Natural killer cell (primary cell): ENCODE data around the gene ERC1. TPM values are rescaled to one million over a fixed set of nuclear protein-coding genes. Genes with fewer than 3 reads are reported as not detected.

Experiments
- ATAC-seq, 3 donors: fragments of 150-1000 bp in 2 of 3; fragments of 200-7000 bp in 1 of 3; cut with Tn5 transposase; 1 replicate in 1 of 3; 2 replicates in 2 of 3; pipeline ENCODE4 v1.10.0; 2021; ENCODE audit warnings: mild to moderate bottlenecking in 2 of 3, moderate library complexity in 2 of 3
- DNase-seq, 2 donors: peaks; one replicate each; pipeline versions ENCODE4 v3.0.0 to v3.0.0-alpha.2; 2013 to 2021; ENCODE audit warnings: mixed read lengths in 1 of 2
- H3K27ac ChIP-seq: one replicate; pipeline ENCODE4 v1.5.1; 2013; ENCODE audit warnings: mild to moderate bottlenecking, low read length
- H3K27me3 ChIP-seq: one replicate; pipeline ENCODE4 v1.6.1; 2013; ENCODE audit warnings: low read length; ENCODE audit not compliant: control insufficient read depth, insufficient read depth
- H3K36me3 ChIP-seq: one replicate; pipeline ENCODE4 v1.6.1; 2013; ENCODE audit warnings: low read length; ENCODE audit not compliant: control insufficient read depth, insufficient read depth
- H3K4me1 ChIP-seq: one replicate; pipeline ENCODE4 v1.6.1; 2013; ENCODE audit warnings: low read length; ENCODE audit not compliant: control insufficient read depth, insufficient read depth
- H3K4me3 ChIP-seq: one replicate; pipeline ENCODE4 v1.5.1; 2013; ENCODE audit warnings: low read length
- H3K9me3 ChIP-seq: one replicate; pipeline ENCODE4 v1.6.1; 2013; ENCODE audit warnings: low read length; ENCODE audit not compliant: control insufficient read depth, insufficient read depth
- H3K27ac Mint-ChIP-seq, 2 donors: one replicate each; pipeline ENCODE4 v1.8.0; 2022; ENCODE audit warnings: mild to moderate bottlenecking in 2 of 2, mixed read lengths in 2 of 2, moderate library complexity in 1 of 2
- H3K27me3 Mint-ChIP-seq, 2 donors: one replicate each; pipeline ENCODE4 v1.8.0; 2022; ENCODE audit warnings: low read depth in 2 of 2, mixed read lengths in 2 of 2
- H3K36me3 Mint-ChIP-seq: one replicate; pipeline ENCODE4 v1.8.0; 2022; ENCODE audit warnings: mixed read lengths
- H3K4me1 Mint-ChIP-seq, 2 donors: one replicate each; pipeline ENCODE4 v1.8.0; 2022; ENCODE audit warnings: mixed read lengths in 2 of 2
- H3K4me3 Mint-ChIP-seq: one replicate; pipeline ENCODE4 v1.8.0; 2022; ENCODE audit warnings: mild to moderate bottlenecking, moderate library complexity, mixed read lengths
- H3K9me3 Mint-ChIP-seq, 2 donors: one replicate each; pipeline ENCODE4 v1.8.0; 2022; ENCODE audit warnings: mixed read lengths in 2 of 2
- WGBS: methylation state at CpG from one replicate; pipeline ENCODE4 v1.1.7; 2013; ENCODE audit warnings: missing lambda C conversion rate; ENCODE audit not compliant: insufficient coverage; 5-methylcytosine and 5-hydroxymethylcytosine counted together
- intact Hi-C: fragments of 100-400 bp; cut with micrococcal nuclease; formaldehyde crosslinking; loops from one replicate; pipeline ENCODE4 v1.14.2; 2022
- total RNA-seq, 4 donors: library from RNA; stranded (reverse); fragments of 120-200 nt in 1 of 4; gene quantifications; one replicate each; pipeline versions ENCODE4 v1.2.3 to v1.2.4, GENCODE V29; 2013 to 2022
- TF ChIP-seq, protein P1 (sequence below): fragments of 200-600 bp; IDR thresholded peaks from one replicate; pipeline ENCODE4 v1.8.0; 2022; ENCODE audit warnings: antibody characterized with exemption

ERC1 gene
- total RNA-seq, 3 donors from 2014 or later (not counting 1 experiment from before 2014, with no cell fraction given): 43.5 to 54.0 (median 44.9) TPM

DNA sequence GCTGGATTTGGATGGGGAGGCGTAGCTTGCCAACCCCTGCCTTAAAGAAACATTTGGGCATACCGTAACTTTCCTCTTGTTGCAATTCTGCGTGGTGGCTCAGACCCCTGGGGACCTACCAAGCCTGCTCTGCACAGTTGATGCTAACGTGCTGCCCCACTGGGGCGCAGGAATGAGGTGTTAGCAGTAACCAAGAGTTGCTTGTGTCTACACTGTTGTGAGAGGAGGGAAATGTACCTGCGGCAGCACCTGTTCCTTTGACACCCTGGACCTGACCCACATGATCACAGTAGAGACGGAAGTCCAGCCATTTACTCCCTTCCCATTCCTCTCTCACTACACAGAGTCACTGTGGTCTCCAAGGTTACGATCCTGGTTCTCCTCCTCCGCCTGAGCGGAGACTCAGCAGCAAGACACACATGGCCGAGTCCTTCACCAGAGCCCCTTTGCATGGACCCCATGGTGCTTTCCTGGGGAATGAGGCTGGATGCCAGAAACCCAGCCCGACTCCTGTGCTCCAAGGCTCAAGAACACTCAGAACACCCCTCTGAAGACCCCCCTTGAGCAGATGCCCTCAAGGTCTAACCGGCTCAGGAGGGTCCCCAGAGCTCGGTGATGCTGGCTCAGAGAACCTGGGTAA is 518.5 kb downstream of the ERC1 start:
- peaks cover 2% of the 10 kb centered on the region for H3K4me1 ChIP-seq
- ATAC-seq (no peak), DNase-seq (no peak)
- H3K9me3 ChIP-seq: no peaks in the 10 kb centered on the region
- Mint-ChIP-seq H3K4me3 (no peak overlapping the region), H3K27me3 (peaks cover 31 to 43% of the 10 kb centered on the region in 2 donors), H3K9me3 (no peaks in the 10 kb centered on the region), H3K27ac (no peak overlapping the region), H3K4me1 (peaks cover 7 to 10% of the 10 kb centered on the region in 2 donors), H3K36me3 (no peaks in the 10 kb centered on the region)
- TF ChIP-seq, protein P1, sequence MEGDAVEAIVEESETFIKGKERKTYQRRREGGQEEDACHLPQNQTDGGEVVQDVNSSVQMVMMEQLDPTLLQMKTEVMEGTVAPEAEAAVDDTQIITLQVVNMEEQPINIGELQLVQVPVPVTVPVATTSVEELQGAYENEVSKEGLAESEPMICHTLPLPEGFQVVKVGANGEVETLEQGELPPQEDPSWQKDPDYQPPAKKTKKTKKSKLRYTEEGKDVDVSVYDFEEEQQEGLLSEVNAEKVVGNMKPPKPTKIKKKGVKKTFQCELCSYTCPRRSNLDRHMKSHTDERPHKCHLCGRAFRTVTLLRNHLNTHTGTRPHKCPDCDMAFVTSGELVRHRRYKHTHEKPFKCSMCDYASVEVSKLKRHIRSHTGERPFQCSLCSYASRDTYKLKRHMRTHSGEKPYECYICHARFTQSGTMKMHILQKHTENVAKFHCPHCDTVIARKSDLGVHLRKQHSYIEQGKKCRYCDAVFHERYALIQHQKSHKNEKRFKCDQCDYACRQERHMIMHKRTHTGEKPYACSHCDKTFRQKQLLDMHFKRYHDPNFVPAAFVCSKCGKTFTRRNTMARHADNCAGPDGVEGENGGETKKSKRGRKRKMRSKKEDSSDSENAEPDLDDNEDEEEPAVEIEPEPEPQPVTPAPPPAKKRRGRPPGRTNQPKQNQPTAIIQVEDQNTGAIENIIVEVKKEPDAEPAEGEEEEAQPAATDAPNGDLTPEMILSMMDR: no peak
- no peak overlapping the region for H3K4me3 ChIP-seq
- no peaks in the 10 kb centered on the region for H3K27me3 ChIP-seq
- intact Hi-C loops: no loop called here
- 83% methylated on average over 14 of the region's 14 CpGs for WGBS
- H3K27ac ChIP-seq: no peak overlapping the region
- no peaks in the 10 kb centered on the region for H3K36me3 ChIP-seq

DNA sequence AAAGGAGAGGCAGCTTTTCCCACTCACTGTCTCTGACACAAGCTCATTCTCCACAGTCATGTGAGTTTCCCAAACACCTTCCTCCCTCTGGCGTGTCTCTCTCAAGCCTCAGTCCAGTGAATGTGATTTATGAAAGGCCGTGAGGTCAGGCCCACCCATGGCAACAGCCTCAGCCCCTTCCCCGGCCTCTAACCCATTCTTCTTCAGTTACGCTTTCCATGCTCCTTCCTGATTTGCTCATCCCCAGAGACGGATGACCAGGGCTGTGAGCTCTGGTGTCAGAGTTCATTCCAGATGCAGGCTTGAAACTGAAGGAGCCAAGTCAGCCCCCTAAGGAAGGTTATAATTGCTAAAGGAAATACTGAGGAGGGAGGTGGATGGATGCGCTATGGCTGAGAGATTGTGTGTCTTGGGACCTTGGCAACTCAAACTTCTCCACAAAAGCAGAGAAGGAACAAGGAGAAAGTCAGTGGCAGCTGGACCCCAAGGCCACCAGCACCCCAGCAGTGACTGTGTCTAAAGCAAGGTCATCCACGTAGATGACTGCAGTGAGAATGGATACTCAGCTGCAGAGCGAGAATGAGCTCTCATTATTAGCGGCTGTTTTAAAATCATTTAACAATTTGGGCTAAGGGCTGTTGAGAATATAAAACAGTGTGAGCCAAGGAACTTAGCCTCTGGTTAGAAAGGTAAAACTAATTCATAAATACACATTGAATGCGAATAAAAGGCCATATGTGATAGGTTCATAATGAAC is 519.2 kb downstream of the ERC1 start:
- Histone ChIP-seq H3K27ac (no peak overlapping the region), H3K9me3 (no peaks in the 10 kb centered on the region), H3K36me3 (no peaks in the 10 kb centered on the region), H3K27me3 (no peaks in the 10 kb centered on the region), H3K4me1 (no peaks in the 10 kb centered on the region), H3K4me3 (no peak overlapping the region)
- H3K9me3 Mint-ChIP-seq: no peaks in the 10 kb centered on the region
- peaks cover 29 to 42% of the 10 kb centered on the region in 2 donors for H3K27me3 Mint-ChIP-seq
- intact Hi-C loops: no loop called here
- no peak overlapping the region for H3K27ac Mint-ChIP-seq
- TF ChIP-seq, protein P1: no peak
- ATAC-seq (no peak), DNase-seq (no peak)
- 77% methylated on average over 9 of the region's 10 CpGs for WGBS
- no peak overlapping the region for H3K4me3 Mint-ChIP-seq
- peaks cover 0 to 5% of the 10 kb centered on the region in 2 donors for H3K4me1 Mint-ChIP-seq
- H3K36me3 Mint-ChIP-seq: no peaks in the 10 kb centered on the region

GRCh38 chr12:1515010-1515409 is 524.0 kb downstream of the ERC1 start:
- intact Hi-C loops: no loop called here
- peaks cover 40 to 60% of the 10 kb centered on the region in 2 donors for H3K27me3 Mint-ChIP-seq

More at GRCh38 chr12:1515010-1515409, 524.0 kb downstream of the ERC1 start:
- no peak for ATAC-seq
- Histone ChIP-seq H3K4me3 (no peak overlapping the region), H3K9me3 (no peaks in the 10 kb centered on the region), H3K27ac (no peak overlapping the region), H3K36me3 (no peaks in the 10 kb centered on the region), H3K4me1 (no peaks in the 10 kb centered on the region), H3K27me3 (peaks cover 13% of the 10 kb centered on the region)
- Mint-ChIP-seq H3K4me3 (no peak overlapping the region), H3K4me1 (peaks cover 0 to 5% of the 10 kb centered on the region in 2 donors), H3K27ac (no peak overlapping the region), H3K9me3 (no peaks in the 10 kb centered on the region), H3K36me3 (no peaks in the 10 kb centered on the region)
- no peak for DNase-seq
- TF ChIP-seq, protein P1: no peak
- WGBS: 100% methylated on average over 1 of the region's 1 CpG
